RWPE1 (cell line): ENCODE data around the gene NHERF2.

Experiments
- CTCF ChIA-PET: fragments of 350-600 bp; sonication (Branson Sonifier 250); formaldehyde crosslinking; extraction: SDS; loops from one replicate; lab custom pipeline; 2021; lab: Yijun Ruan, JAX
- POLR2A ChIA-PET: fragments of 400-600 bp; formaldehyde crosslinking; extraction: SDS; loops from one replicate; lab custom pipeline; 2020; ENCODE audit warnings: antibody characterized with exemption; ENCODE audit not compliant: low non-redundant PET; lab: Yijun Ruan, JAX
- DNase-seq: peaks from one replicate; pipeline ENCODE4 v3.0.0; 2012; ENCODE audit warnings: low spot score
- H3K27ac ChIP-seq: fragments of 450-650 bp; 2 replicates; pipeline ENCODE4 v1.5.1; 2017
- TF ChIP-seq, protein P1 (sequence below): fragments of 450-650 bp; conservative IDR thresholded peaks from 2 replicates; pipeline ENCODE4 v1.5.1; 2017; ENCODE audit warnings: low read depth, mild to moderate bottlenecking

Gene NHERF2

GRCh38 chr16:1999866-2000514 is 26.7 kb upstream of the NHERF2 start:
- DNase-seq: no peak
- CTCF ChIA-PET: no interaction called here
- peak overlapping the region; percentile 98 for H3K27ac ChIP-seq
- POLR2A ChIA-PET: interaction anchor here (0.6 kb wide), 1 partner anchor 511 kb away, joined by 5 read pairs; no protein-coding TSS in a partner anchor
- TF ChIP-seq, protein P1, sequence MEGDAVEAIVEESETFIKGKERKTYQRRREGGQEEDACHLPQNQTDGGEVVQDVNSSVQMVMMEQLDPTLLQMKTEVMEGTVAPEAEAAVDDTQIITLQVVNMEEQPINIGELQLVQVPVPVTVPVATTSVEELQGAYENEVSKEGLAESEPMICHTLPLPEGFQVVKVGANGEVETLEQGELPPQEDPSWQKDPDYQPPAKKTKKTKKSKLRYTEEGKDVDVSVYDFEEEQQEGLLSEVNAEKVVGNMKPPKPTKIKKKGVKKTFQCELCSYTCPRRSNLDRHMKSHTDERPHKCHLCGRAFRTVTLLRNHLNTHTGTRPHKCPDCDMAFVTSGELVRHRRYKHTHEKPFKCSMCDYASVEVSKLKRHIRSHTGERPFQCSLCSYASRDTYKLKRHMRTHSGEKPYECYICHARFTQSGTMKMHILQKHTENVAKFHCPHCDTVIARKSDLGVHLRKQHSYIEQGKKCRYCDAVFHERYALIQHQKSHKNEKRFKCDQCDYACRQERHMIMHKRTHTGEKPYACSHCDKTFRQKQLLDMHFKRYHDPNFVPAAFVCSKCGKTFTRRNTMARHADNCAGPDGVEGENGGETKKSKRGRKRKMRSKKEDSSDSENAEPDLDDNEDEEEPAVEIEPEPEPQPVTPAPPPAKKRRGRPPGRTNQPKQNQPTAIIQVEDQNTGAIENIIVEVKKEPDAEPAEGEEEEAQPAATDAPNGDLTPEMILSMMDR: no peak

DNA sequence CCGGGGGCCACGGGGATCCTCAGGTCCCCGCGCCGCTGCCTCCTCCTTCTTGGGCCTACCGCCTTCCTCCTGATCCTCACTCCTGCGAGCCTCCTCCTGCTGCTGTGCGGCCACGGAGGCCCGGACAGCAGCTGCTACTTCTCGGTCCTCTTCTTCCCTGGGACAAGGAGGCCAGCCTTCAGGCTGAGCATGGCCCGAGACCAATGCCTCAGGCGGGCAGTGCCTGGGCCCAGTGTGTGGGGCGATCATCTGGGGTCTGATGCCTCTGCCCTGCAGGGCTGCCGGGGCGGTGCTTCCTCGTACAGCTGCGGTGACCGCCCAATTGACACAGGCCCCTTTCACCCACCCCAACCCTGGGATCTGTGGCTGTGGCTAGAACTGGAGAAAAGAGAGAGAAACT is 25.7 kb upstream of the NHERF2 start:
- ChIA-PET CTCF (interaction anchor here (0.6 kb wide), 2 partner anchors 90 to 422 kb away, joined by 3 read pairs; no protein-coding TSS in a partner anchor), POLR2A (no interaction called here)
- TF ChIP-seq, protein P1: no peak
- no peak for DNase-seq
- H3K27ac ChIP-seq: peak overlapping the region; percentile 98; the same call in 1 of the 2 replicates

DNA sequence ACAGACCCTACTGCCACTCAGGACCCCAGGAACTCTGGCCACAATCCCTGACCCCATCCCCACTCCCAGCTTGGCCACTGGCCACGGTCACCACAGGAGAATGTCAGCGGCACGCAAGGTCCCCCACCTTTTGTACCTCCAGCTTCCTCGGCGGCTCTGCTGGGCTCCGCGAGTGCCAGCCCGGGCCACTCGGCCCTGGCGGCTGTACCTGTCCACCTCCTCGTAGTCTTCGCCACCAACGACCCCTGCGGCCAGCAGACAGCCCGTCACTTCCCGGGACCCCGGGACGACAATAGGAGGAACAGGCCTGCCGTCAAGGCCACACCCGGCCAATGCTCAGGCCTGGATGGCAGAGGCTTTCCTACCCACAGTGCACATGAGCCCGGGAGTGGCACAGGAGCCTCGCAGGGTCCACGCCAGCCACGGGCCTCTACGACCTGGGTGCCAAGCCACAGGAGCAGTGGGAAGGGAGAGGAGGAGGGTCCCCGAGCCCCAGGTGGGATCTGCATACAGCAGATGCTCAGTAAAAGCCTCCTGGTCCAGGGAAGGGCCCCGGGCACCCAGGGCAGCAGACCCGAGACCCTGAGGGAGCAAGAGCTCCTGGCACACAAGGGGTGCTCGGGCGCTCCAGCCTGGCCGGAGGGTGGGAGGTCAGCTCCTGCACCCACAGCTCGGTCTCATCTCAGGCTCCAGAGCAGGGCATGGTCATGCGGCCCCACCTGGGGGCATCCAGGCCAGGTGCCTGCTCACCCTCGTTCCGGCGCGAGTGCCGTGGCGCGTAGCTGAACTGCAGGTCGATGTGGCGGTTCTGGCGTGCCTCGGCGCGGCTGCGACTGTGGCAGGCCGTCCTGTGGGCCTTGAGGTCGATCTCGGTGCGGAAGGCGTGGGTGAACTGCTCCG is 25.0 kb upstream of the NHERF2 start:
- ChIA-PET CTCF (interaction anchor here (0.7 kb wide), 1 partner anchor 139 kb away, joined by 3 read pairs; no protein-coding TSS in a partner anchor), POLR2A (no interaction called here)
- TF ChIP-seq, protein P1: no peak
- no peak for DNase-seq
- peak overlapping the region; percentile 98; the same call in 1 of the 2 replicates for H3K27ac ChIP-seq

DNA sequence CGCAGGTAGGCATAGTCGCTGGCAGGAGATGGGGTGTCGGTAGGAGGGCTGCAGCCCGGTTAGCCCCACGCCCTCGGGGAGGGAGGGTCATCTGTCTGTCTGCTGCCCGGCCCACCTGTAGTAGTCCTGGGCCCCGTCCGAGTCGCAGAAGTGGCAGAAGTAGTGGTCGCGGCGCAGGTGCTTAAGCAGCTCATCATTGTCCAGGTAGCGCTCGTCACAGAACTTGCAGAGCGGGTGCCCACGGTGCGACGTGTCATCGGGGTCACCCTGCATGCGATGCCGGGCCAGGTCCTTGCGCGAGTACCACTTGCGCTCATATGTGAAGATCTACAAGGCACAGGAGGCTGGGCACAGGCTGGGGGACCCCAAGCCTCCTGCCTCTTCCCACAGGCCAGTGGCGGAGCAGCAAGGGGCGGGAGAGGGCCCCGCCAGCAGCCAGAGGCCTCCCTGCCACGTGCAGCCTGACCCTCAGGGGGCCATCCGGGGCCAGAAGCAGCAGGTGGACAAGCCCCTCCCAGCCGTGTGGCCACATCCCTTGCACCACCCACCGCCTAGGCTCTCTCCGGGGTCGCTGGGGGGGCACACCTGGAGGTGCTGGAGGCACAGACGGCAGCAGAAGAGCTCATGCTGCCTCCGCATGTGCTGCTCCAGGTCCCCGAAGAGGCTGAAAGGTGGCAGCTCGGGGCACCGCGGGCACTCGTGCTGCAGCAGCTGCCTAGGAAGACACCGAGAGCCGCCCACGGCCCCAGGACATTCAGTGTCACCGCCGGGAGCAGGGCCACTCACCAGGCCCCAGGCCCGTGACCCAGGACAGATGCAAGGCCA is 24.1 kb upstream of the NHERF2 start:
- H3K27ac ChIP-seq: peak overlapping the region; percentile 98
- TF ChIP-seq, protein P1: no peak
- CTCF ChIA-PET: interaction anchor here (0.5 to 2.5 kb wide), 5 partner anchors 20 to 238 kb away, joined by 3 to 17 read pairs (median 3); no protein-coding TSS in a partner anchor
- no peak for DNase-seq
- POLR2A ChIA-PET: interaction anchor here (0.7 to 0.8 kb wide), 2 partner anchors 10 to 11 kb away, joined by 3 to 4 read pairs; no protein-coding TSS in a partner anchor

DNA sequence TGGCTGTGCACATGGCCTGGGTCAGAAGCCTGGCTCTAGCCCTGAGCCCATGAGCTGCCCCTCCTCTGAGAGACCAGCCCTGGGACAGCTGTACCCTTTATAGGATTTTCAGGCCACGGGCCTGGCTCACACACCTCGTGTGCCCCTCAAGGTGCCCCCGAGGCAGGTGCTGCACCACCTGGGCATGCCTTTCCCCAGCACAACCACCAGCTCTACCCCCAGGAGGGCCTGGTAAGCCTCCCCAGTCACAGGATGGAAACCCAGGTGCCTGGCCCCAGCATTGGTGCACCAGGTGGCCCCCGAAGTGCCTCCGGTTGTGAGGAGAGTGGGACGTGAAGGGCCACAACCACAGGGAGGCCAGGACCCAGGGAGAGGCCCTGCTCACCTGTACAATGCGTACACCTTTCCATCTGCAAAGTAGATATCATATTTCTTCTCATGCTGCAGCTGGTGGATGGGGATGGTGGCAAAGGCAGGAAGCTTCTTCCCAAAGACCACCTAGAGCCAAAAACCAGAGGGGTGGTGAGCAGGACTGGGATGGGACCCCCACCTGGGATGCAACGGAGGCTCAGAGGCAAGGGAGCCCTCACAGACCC is 23.4 kb upstream of the NHERF2 start:
- ChIA-PET POLR2A (interaction anchor here (0.8 kb wide), 1 partner anchor 10 kb away, joined by 4 read pairs; no protein-coding TSS in a partner anchor), CTCF (interaction anchor here (0.5 to 2.5 kb wide), 7 partner anchors 21 to 237 kb away, joined by 3 to 17 read pairs (median 4); no protein-coding TSS in a partner anchor)
- peak overlapping the region; percentile 98 for H3K27ac ChIP-seq
- no peak for DNase-seq
- TF ChIP-seq, protein P1: no peak
